Fibroblast of lung (primary cell): ENCODE measurements around the gene NOL6. TPM values are rescaled to one million over a fixed set of nuclear protein-coding genes. Genes with fewer than 3 reads are reported as not detected.

Experiments
- DNase-seq, 2 donors: peaks; one replicate each; pipeline versions ENCODE4 v3.0.0 to v3.0.0-alpha.2; 2010; ENCODE audit warnings: low read depth in 2 of 2
- H2AFZ ChIP-seq: 2 replicates; pipeline ENCODE4 v1.5.1; 2012; ENCODE audit warnings: low read length, control low read depth, inconsistent platforms
- H3K27ac ChIP-seq: 2 replicates; pipeline ENCODE4 v1.5.1; 2011; ENCODE audit warnings: low read length, control low read depth; ENCODE audit not compliant: insufficient read depth
- H3K27me3 ChIP-seq: 2 replicates; pipeline ENCODE4 v1.5.1; 2011; ENCODE audit warnings: mild to moderate bottlenecking, low read length; ENCODE audit not compliant: control insufficient read depth, insufficient read depth
- H3K36me3 ChIP-seq: 2 replicates; pipeline ENCODE4 v1.5.1; 2011; ENCODE audit warnings: low read length; ENCODE audit not compliant: control insufficient read depth, insufficient read depth
- H3K4me1 ChIP-seq: 2 replicates; pipeline ENCODE4 v1.5.1; 2011; ENCODE audit warnings: low read length; ENCODE audit not compliant: control insufficient read depth, insufficient read depth; ENCODE audit errors: extremely low read depth
- H3K4me2 ChIP-seq: 2 replicates; pipeline ENCODE4 v1.5.1; 2011; ENCODE audit warnings: low read length, control low read depth; ENCODE audit not compliant: insufficient read depth; ENCODE audit errors: extremely low read depth
- H3K4me3 ChIP-seq, 4 experiments: fragments of 200-600 bp in 1 of 4; sonication (generic) in 1 of 4; replicated peaks in 1 of 4; 2 replicates each; pipeline ENCODE4 v1.5.1; 2011 to 2016; ENCODE audit warnings: low read length in 4 of 4, low read depth in 3 of 4, mild to moderate bottlenecking in 3 of 4, control low read depth in 2 of 4, inconsistent platforms in 1 of 4, mixed read lengths in 1 of 4; ENCODE audit not compliant: insufficient read depth in 1 of 4; ENCODE audit errors: control extremely low read depth in 1 of 4
- H3K79me2 ChIP-seq: 2 replicates; pipeline ENCODE4 v1.5.1; 2012; ENCODE audit warnings: mild to moderate bottlenecking, low read length, inconsistent platforms; ENCODE audit not compliant: control insufficient read depth, insufficient read depth
- H3K9ac ChIP-seq: 2 replicates; pipeline ENCODE4 v1.5.1; 2011; ENCODE audit warnings: mild to moderate bottlenecking, low read length, control low read depth; ENCODE audit not compliant: insufficient read depth
- H3K9me3 ChIP-seq: 2 replicates; pipeline ENCODE4 v1.5.1; 2012; ENCODE audit warnings: low read depth, low read length; ENCODE audit not compliant: control insufficient read depth, insufficient read depth
- H4K20me1 ChIP-seq: 2 replicates; pipeline ENCODE4 v1.5.1; 2011; ENCODE audit warnings: low read length; ENCODE audit not compliant: control insufficient read depth, insufficient read depth; ENCODE audit errors: extremely low read depth
- EZH2 ChIP-seq: IDR thresholded peaks from 2 replicates; pipeline ENCODE4 v1.5.1; 2012; ENCODE audit warnings: low read length, control low read depth, mild to moderate bottlenecking; ENCODE audit errors: missing control alignments
- polyA plus RNA-seq, 2 donors: library from polyadenylated mRNA; depleted of rRNA in 1 of 2; stranded (reverse) in 1 of 2; unstranded in 1 of 2; fragments of >200 nt; gene quantifications; 2 replicates each; pipeline ENCODE4 v1.2.1, GENCODE V29; 2011 to 2012; ENCODE audit warnings: missing spikeins in 1 of 2
- total RNA-seq: library from RNA; depleted of rRNA; stranded (reverse); fragments of >200 nt; gene quantifications from 2 replicates; pipeline ENCODE4 v1.2.1, GENCODE V29; 2014
- TF ChIP-seq, protein P1 (sequence below), 2 donors: IDR thresholded peaks in 1 of 2; conservative IDR thresholded peaks in 1 of 2; 1 replicate in 1 of 2; 2 replicates in 1 of 2; pipeline ENCODE4 v1.5.1; 2011 to 2012; ENCODE audit warnings: low read length in 2 of 2, control low read depth in 1 of 2, inconsistent platforms in 1 of 2, low read depth in 1 of 2, mild to moderate bottlenecking in 1 of 2

NOL6 gene
- total and polyA plus RNA-seq, 2 donors (not counting 1 experiment from before 2014, with no cell fraction given): 15.2 to 24.4 TPM

- Histone ChIP-seq H3K79me2 (no peaks in the 10 kb centered on the region), H3K36me3 (peaks cover 70% of the 10 kb centered on the region)
- DNase-seq: no peak
These were observed 8.6 kb downstream of the NOL6 start for GRCh38 chr9:33465096-33465495.

GRCh38 chr9:33464045-33464636, 9.6 kb downstream of the NOL6 start:
- no peaks in the 10 kb centered on the region for H3K4me1 ChIP-seq
- H3K27ac ChIP-seq: no peak overlapping the region
- H3K36me3 ChIP-seq: peaks cover 63% of the 10 kb centered on the region
- no peaks in the 10 kb centered on the region for H4K20me1 ChIP-seq
- H3K4me2 ChIP-seq: no peak overlapping the region
- no peaks in the 10 kb centered on the region for H3K27me3 ChIP-seq
- no peaks in the 10 kb centered on the region for H3K79me2 ChIP-seq
- no peak for DNase-seq
- TF ChIP-seq, protein P1, sequence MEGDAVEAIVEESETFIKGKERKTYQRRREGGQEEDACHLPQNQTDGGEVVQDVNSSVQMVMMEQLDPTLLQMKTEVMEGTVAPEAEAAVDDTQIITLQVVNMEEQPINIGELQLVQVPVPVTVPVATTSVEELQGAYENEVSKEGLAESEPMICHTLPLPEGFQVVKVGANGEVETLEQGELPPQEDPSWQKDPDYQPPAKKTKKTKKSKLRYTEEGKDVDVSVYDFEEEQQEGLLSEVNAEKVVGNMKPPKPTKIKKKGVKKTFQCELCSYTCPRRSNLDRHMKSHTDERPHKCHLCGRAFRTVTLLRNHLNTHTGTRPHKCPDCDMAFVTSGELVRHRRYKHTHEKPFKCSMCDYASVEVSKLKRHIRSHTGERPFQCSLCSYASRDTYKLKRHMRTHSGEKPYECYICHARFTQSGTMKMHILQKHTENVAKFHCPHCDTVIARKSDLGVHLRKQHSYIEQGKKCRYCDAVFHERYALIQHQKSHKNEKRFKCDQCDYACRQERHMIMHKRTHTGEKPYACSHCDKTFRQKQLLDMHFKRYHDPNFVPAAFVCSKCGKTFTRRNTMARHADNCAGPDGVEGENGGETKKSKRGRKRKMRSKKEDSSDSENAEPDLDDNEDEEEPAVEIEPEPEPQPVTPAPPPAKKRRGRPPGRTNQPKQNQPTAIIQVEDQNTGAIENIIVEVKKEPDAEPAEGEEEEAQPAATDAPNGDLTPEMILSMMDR (conservative IDR thresholded peaks at IDR 0.05 in 1 of 2, IDR thresholded peaks at IDR 0.05 in 1 of 2; ENCODE audit: low read depth in 1 of 2, low read length in 2 of 2): no peak
- TF ChIP-seq EZH2: no peak
- no peak overlapping the region for H2AFZ ChIP-seq
- H3K9me3 ChIP-seq: no peaks in the 10 kb centered on the region
- H3K4me3 ChIP-seq: no peak overlapping the region
- H3K9ac ChIP-seq: no peak overlapping the region

More at GRCh38 chr9:33465096-33465495, 8.6 kb downstream of the NOL6 start:
- H2AFZ ChIP-seq: no peak overlapping the region
- no peak overlapping the region for H3K4me2 ChIP-seq
- no peaks in the 10 kb centered on the region for H3K4me1 ChIP-seq
- H3K27ac ChIP-seq: no peak overlapping the region
- H3K9me3 ChIP-seq: no peaks in the 10 kb centered on the region
- no peaks in the 10 kb centered on the region for H4K20me1 ChIP-seq
- H3K4me3 ChIP-seq: no peak overlapping the region
- TF ChIP-seq EZH2: no peak
- H3K27me3 ChIP-seq: no peaks in the 10 kb centered on the region
- H3K9ac ChIP-seq: no peak overlapping the region

DNA sequence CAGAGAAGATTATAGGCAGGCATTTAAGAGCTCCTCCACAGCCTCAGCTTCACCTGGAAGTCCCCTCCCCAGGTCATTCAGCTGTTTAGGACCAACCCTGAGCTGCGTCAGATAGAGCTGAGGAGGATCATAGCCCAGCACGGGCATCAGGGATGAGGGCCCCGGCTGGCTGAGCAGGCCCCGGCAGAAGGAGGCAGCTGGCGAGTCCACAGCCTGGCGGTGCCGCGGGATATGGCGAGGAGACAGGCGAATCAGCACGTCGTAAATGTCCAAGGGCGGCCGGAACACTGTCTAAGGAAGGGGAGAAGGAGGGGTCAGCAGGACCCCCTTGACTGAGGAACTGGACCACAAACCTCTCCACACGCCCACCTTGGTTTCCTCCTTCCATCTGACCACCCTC, 10.6 kb downstream of the NOL6 start:
- no peak overlapping the region for H3K27ac ChIP-seq
- H3K79me2 ChIP-seq: no peaks in the 10 kb centered on the region
- H3K27me3 ChIP-seq: no peaks in the 10 kb centered on the region
- no peaks in the 10 kb centered on the region for H4K20me1 ChIP-seq
- H3K4me1 ChIP-seq: no peaks in the 10 kb centered on the region
- no peaks in the 10 kb centered on the region for H3K9me3 ChIP-seq
- DNase-seq: no peak
- H3K9ac ChIP-seq: no peak overlapping the region
- H3K4me2 ChIP-seq: no peak overlapping the region
- TF ChIP-seq, protein P1 (conservative IDR thresholded peaks at IDR 0.05 in 1 of 2, IDR thresholded peaks at IDR 0.05 in 1 of 2; ENCODE audit: low read depth in 1 of 2, low read length in 2 of 2): no peak
- TF ChIP-seq EZH2: no peak
- H3K4me3 ChIP-seq: no peak overlapping the region
- no peak overlapping the region for H2AFZ ChIP-seq
- H3K36me3 ChIP-seq: peaks cover 55% of the 10 kb centered on the region
